ENCODE measurements around the gene RASSF1. TPM values are rescaled to one million over a fixed set of nuclear protein-coding genes. Genes with fewer than 3 reads are reported as not detected.
A peak's percentile ranks its signal among the peaks of the same experiment; 100 is the strongest.

Gene RASSF1
- total and polyA plus RNA-seq, 2 of the 8 experiments (the other 6 are each of a cell fraction or from before 2014, with no cell fraction given): 10.3 to 15.7 TPM

- H3K36me3 ChIP-seq (ENCODE audit: control insufficient read depth in 2 of 4, insufficient read depth in 4 of 4, low read length in 3 of 4): peaks cover 23 to 37% (median 31%) of the 10 kb centered on the region in 4 experiments
- no peak overlapping the region; the same call in 1 of the 2 replicates for H2AFZ ChIP-seq (ENCODE audit: low read length)
- H3K4me2 ChIP-seq (ENCODE audit: insufficient read depth in 1 of 2, low read depth in 2 of 2, low read length in 2 of 2): peak overlapping the region; percentile 97
- H2BK5ac ChIP-seq (ENCODE audit: low read depth, low read length): peak overlapping the region; percentile 99
- H3K27me3 ChIP-seq (replicated peaks in 1 of 4; ENCODE audit: control insufficient read depth in 3 of 4, extremely low read depth in 1 of 4, insufficient read depth in 3 of 4, low read length in 3 of 4): no peaks in the 10 kb centered on the region
- H3K9ac ChIP-seq (replicated peaks in 1 of 4; ENCODE audit: extremely low read depth in 1 of 4, low read depth in 3 of 4, low read length in 3 of 4): peak overlapping the region; percentile 95 to 100 (median 98)
- no peak overlapping the region for H2AK5ac ChIP-seq (ENCODE audit: low read depth, low read length)
- peak overlapping the region; percentile 98 for H4K5ac ChIP-seq (ENCODE audit: insufficient read length, low read depth, low read length)
- peaks cover 17% of the 10 kb centered on the region for H3K79me1 ChIP-seq (ENCODE audit: low read depth, low read length)
- peak overlapping the region; percentile 74 for H3K4ac ChIP-seq (replicated peaks; ENCODE audit: insufficient read length, low read depth, low read length)
- peaks cover 18 to 29% of the 10 kb centered on the region in 2 experiments for H4K20me1 ChIP-seq (replicated peaks in 1 of 2; ENCODE audit: control insufficient read depth in 1 of 2, insufficient read depth in 2 of 2, low read length in 2 of 2)
- peak; percentile 75 to 93 for DNase-seq (ENCODE audit: low read depth in 1 of 2, low spot score in 2 of 2)
- H3K27ac ChIP-seq (ENCODE audit: low read depth, low read length): peak overlapping the region; percentile 100
- CTCF ChIA-PET (ENCODE audit: partially characterized antibody): interaction anchor here (0.5 to 7.5 kb wide), 25 partner anchors 10 to 1340 kb away, joined by 3 to 75 read pairs (median 4); partner anchors contain the start of genes CYB561D2, GNAT1, HYAL1 and HYAL3
- peaks cover 17% of the 10 kb centered on the region for H3K23me2 ChIP-seq (ENCODE audit: low read depth, low read length)
- peak overlapping the region; percentile 94 for H4K91ac ChIP-seq (replicated peaks; ENCODE audit: insufficient read length, low read length)
- peak overlapping the region; percentile 98 for H3K56ac ChIP-seq (replicated peaks; ENCODE audit: insufficient read length, low read depth, low read length)
- H3K4me1 ChIP-seq (replicated peaks in 1 of 4; ENCODE audit: control insufficient read depth in 3 of 4, insufficient read depth in 4 of 4, low read length in 3 of 4): peaks cover 0 to 35% (median 19%) of the 10 kb centered on the region in 4 experiments; a peak in 6 of 7 replicates
- no peak for FAIRE-seq
- H2BK120ac ChIP-seq (replicated peaks; ENCODE audit: low read depth, low read length): no peak overlapping the region
- H4K8ac ChIP-seq (ENCODE audit: extremely low read depth, insufficient read depth, low read length): peak overlapping the region; percentile 99
- 0 out of 2 replicates have a peak overlapping the region, but pooled peaks have one; percentile 95 for H2BK20ac ChIP-seq (ENCODE audit: low read length)
- POLR2A ChIA-PET (ENCODE audit: partially characterized antibody): interaction anchor here (0.6 to 12.6 kb wide), 14 partner anchors 8 to 135 kb away, joined by 3 to 149 read pairs (median 6); partner anchors contain the start of genes GNAI2, HYAL1, HYAL3 and IFRD2
- H3K79me2 ChIP-seq (ENCODE audit: control insufficient read depth in 1 of 2, insufficient read depth in 2 of 2, low read length in 2 of 2): peaks cover 0 to 25% of the 10 kb centered on the region in 2 experiments; a peak in 3 of 4 replicates
- H3K4me3 ChIP-seq (ENCODE audit: extremely low read depth in 1 of 4, insufficient read depth in 2 of 4, low read depth in 3 of 4, low read length in 4 of 4): peak overlapping the region; percentile 89 to 96 (median 94)
- 1% methylated on average over 43 of the region's 59 CpGs; no CpG with 5 or more reads in 1 of the 2 experiments for WGBS, 2 experiments (ENCODE audit: extremely low coverage in 1 of 2, insufficient coverage in 1 of 2, insufficient read length in 1 of 2, insufficient replicate concordance in 2 of 2, low coverage in 1 of 2, low lambda C conversion rate in 2 of 2, missing lambda C conversion rate in 1 of 2)
- no peak overlapping the region for H3K23ac ChIP-seq (ENCODE audit: insufficient read length)
- H3K9me3 ChIP-seq (ENCODE audit: insufficient read depth in 2 of 2, low read depth in 1 of 2, low read length in 1 of 2): no peaks in the 10 kb centered on the region
- peak overlapping the region; percentile 87; the same call in 1 of the 2 replicates for H2BK12ac ChIP-seq (ENCODE audit: low read depth, low read length)
- H3K18ac ChIP-seq (ENCODE audit: extremely low read depth, low read length): peak overlapping the region; percentile 98
- H3K14ac ChIP-seq (ENCODE audit: insufficient read length): no peak overlapping the region
- peak overlapping the region; percentile 95; the same call in 1 of the 2 replicates for H2BK15ac ChIP-seq (ENCODE audit: low read length)
- TF ChIP-seq TAF7 (optimal IDR thresholded peaks at IDR 0.05; ENCODE audit: borderline replicate concordance, low read depth, low read length) (peak; percentile 57), SAP30 (IDR thresholded peaks at IDR 0.05; ENCODE audit: insufficient read depth, insufficient replicate concordance, low read length) (no peak), E2F6 (IDR thresholded peaks at IDR 0.05) (peak; percentile 41), POLR2A (IDR thresholded peaks at IDR 0.05; ENCODE audit: control extremely low read depth in 1 of 2, low read depth in 2 of 2, low read length in 2 of 2) (peak in 1 of 2 experiments; percentile 97; a peak in 2 of 3 replicates), KDM5A (IDR thresholded peaks at IDR 0.05; ENCODE audit: low read length) (no peak), NANOG (IDR thresholded peaks at IDR 0.05; ENCODE audit: insufficient read depth, low read depth, low read length, poor library complexity, severe bottlenecking) (no peak), BRCA1 (IDR thresholded peaks at IDR 0.05; ENCODE audit: low read depth, low read length) (no peak), USF2 (IDR thresholded peaks at IDR 0.05; ENCODE audit: low read length) (no peak)
These were observed 19.1 kb downstream of the RASSF1 start for GRCh38 chr3:50321336-50322114.

Data from H1 (cell line).